Bronchus fibroblast of lung (primary cell): ENCODE measurements around the gene BCR. TPM values are rescaled to one million over a fixed set of nuclear protein-coding genes. Genes with fewer than 3 reads are reported as not detected.

Experiments
- total RNA-seq: library from RNA; depleted of rRNA; stranded (reverse); fragments of >200 nt; gene quantifications from 2 replicates; pipeline ENCODE4 v1.2.3, GENCODE V29; 2015

BCR gene
- total RNA-seq: 15.5 and 21.9 TPM in 2 replicates

DNA sequence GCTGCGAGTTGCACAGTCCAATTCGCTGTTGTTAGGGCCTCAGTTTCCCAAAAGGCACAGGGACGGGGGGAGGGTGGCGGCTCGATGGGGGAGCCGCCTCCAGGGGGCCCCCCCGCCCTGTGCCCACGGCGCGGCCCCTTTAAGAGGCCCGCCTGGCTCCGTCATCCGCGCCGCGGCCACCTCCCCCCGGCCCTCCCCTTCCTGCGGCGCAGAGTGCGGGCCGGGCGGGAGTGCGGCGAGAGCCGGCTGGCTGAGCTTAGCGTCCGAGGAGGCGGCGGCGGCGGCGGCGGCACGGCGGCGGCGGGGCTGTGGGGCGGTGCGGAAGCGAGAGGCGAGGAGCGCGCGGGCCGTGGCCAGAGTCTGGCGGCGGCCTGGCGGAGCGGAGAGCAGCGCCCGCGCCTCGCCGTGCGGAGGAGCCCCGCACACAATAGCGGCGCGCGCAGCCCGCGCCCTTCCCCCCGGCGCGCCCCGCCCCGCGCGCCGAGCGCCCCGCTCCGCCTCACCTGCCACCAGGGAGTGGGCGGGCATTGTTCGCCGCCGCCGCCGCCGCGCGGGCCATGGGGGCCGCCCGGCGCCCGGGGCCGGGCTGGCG, at the start of gene BCR:
Gene BCR, plus strand, starts transcription at position 209 of the 592 bp plus-strand sequence. CDS start 452 bp downstream, outside the sequence.

GRCh38 chr22:23144932-23145877, 35.1 kb upstream of the BCR start, which contains the start of gene RAB36:
Gene RAB36 (plus strand): TSS chr22:23145477. CDS start chr22:23146617, 1,140 bp downstream.

Other genes with a start within 250 kb of the BCR start
- 0.89 and 1.2 TPM in 2 replicates for gene GNAZ, start 110.0 kb upstream of the BCR start, total RNA-seq
- gene RSPH14, start 38.5 kb upstream of the BCR start, total RNA-seq: 0.30 and 2.5 TPM in 2 replicates
- gene RAB36, start 35.0 kb upstream of the BCR start, total RNA-seq: 3.1 and 3.4 TPM in 2 replicates